Lower leg skin (tissue), 3 donors: ENCODE measurements around the gene PNPLA2.

Experiments used
- POLR2A ChIP-seq, 2 donors: fragments of 450-650 bp; IDR thresholded peaks; one replicate each; pipeline ENCODE4 v1.6.1; 2016 to 2017; ENCODE audit warnings: antibody characterized with exemption in 2 of 2, mild to moderate bottlenecking in 1 of 2, moderate library complexity in 1 of 2
- TF ChIP-seq, protein P1 (sequence below), 3 donors: fragments of 450-650 bp; IDR thresholded peaks; one replicate each; pipeline ENCODE4 v1.5.1; 2016; ENCODE audit warnings: antibody characterized with exemption in 3 of 3, mild to moderate bottlenecking in 3 of 3, moderate library complexity in 2 of 3

DNA sequence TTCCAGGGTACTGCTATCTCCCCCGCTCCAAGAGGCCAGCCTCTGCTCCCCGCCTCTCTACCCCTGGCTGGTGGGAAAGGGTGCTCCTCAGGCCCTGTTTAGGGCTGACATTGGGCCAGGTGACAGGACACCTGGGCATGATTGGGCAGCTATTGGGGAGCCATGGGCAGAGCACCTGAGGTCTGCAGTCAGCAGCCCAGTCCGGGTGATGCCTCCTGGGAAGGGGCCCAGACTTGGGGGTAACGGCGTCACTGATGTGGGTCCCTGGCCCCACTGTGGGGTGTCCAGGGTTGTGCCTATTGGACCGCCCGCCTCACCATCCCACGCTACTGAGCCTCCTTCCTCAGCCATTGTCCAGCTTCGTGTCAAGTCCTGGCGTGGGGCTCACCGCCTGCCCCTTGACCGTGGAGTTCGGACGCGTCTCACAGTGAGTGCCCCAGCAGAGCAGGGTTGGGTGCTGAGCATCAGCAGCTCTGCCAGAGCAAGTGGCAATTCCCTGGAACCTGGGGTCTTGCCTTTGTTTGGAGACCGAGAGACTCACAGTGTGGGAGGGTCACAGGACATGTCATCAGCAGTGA lies 38.7 kb upstream of the PNPLA2 start:
- no peak for TF ChIP-seq POLR2A (IDR thresholded peaks at IDR 0.05)
- TF ChIP-seq, protein P1, sequence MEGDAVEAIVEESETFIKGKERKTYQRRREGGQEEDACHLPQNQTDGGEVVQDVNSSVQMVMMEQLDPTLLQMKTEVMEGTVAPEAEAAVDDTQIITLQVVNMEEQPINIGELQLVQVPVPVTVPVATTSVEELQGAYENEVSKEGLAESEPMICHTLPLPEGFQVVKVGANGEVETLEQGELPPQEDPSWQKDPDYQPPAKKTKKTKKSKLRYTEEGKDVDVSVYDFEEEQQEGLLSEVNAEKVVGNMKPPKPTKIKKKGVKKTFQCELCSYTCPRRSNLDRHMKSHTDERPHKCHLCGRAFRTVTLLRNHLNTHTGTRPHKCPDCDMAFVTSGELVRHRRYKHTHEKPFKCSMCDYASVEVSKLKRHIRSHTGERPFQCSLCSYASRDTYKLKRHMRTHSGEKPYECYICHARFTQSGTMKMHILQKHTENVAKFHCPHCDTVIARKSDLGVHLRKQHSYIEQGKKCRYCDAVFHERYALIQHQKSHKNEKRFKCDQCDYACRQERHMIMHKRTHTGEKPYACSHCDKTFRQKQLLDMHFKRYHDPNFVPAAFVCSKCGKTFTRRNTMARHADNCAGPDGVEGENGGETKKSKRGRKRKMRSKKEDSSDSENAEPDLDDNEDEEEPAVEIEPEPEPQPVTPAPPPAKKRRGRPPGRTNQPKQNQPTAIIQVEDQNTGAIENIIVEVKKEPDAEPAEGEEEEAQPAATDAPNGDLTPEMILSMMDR (IDR thresholded peaks at IDR 0.05) = no peak
